LNCAP (cell line): ENCODE measurements around the gene PRDM16.

Experiments used
- CTCF ChIP-seq: fragments of 450-650 bp; IDR thresholded peaks from 2 replicates; pipeline ENCODE4 v1.5.1; 2017; ENCODE audit warnings: mild to moderate bottlenecking

Gene PRDM16

DNA sequence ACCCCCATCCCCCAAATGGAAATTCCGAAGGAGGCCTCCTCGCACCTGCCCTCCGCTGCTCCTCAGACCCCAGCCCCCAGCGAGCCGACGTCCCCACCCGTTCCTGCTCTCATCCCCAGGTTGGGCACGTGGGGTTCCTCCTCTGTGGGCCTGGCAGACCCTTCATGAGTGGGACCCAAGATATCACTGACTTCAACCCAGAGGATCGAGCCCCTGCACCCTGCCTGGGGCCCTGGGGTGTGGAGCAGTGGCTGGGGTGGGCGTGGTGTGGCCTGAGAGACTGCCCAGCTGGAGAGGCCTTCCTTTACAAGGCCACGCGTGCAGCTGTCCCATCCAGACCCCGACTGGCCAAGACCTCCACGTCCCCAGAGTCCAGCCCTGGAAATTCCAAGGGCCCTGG is 367.9 kb downstream of the PRDM16 start:
- TF ChIP-seq CTCF: no peak

- TF ChIP-seq CTCF: no peak
Observed at GRCh38 chr1:3438661-3439180, 369.7 kb downstream of the PRDM16 start.

GRCh38 chr1:3439346-3440299 is 370.6 kb downstream of the PRDM16 start:
- TF ChIP-seq CTCF: no peak

GRCh38 chr1:3440300-3440681 is 371.3 kb downstream of the PRDM16 start:
- TF ChIP-seq CTCF: no peak

GRCh38 chr1:3440711-3441409 is 371.9 kb downstream of the PRDM16 start:
- TF ChIP-seq CTCF: no peak

GRCh38 chr1:3441410-3441847 is 372.4 kb downstream of the PRDM16 start:
- no peak for TF ChIP-seq CTCF

DNA sequence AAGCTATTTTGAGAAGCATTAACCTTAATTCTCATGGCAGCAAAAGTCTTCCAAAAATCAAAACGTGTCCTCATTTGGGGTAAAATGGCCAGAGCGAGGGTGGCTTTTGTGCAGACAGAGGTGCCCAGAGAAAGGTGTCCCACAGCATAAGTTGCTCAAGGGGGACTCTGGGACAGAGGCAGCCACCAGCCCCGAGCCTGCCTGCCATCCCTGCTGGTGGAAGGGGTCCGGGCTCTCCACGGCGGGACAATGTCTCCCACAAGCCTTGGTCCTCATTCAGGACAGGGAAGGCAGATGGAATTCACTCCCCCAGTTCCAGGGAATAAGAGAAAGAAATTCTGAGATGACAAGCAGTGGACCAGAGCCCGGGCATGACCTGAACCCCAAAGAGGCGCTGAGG is 372.9 kb downstream of the PRDM16 start:
- TF ChIP-seq CTCF: no peak
